B cell (primary cell): ENCODE data around the gene HMHB1. TPM values are rescaled to one million over a fixed set of nuclear protein-coding genes. Genes with fewer than 3 reads are reported as not detected.

Source experiments
- ATAC-seq: fragments of 200-7000 bp; cut with Tn5 transposase; one replicate; pipeline ENCODE4 v1.10.0; 2021; ENCODE audit warnings: low read depth, mild to moderate bottlenecking, moderate number of reproducible peaks, moderate library complexity
- CTCF ChIA-PET: fragments of 350-600 bp; sonication (Branson Sonifier 250); formaldehyde crosslinking; loops from one replicate; lab custom pipeline; 2021; ENCODE audit warnings: antibody characterized with exemption, inconsistent platforms; lab: Charles Lee
- POLR2A ChIA-PET: fragments of 350-600 bp; sonication (Branson Sonifier 250); formaldehyde crosslinking; loops from one replicate; lab custom pipeline; 2021; ENCODE audit warnings: antibody characterized with exemption; lab: Charles Lee
- DNase-seq: peaks from one replicate; pipeline ENCODE4 v3.0.0; 2013
- H2AFZ ChIP-seq: 2 replicates; pipeline ENCODE4 v1.6.1; 2012; ENCODE audit warnings: mild to moderate bottlenecking, low read depth, low read length; ENCODE audit not compliant: insufficient read depth, poor library complexity, severe bottlenecking
- H3K27ac ChIP-seq, 2 donors: 1 replicate in 1 of 2; 2 replicates in 1 of 2; pipeline ENCODE4 v1.5.1; 2012 to 2013; ENCODE audit warnings: low read length in 2 of 2, mild to moderate bottlenecking in 2 of 2, moderate library complexity in 1 of 2
- H3K27me3 ChIP-seq, 4 experiments: fragments of 200-600 bp in 1 of 4; sonication (generic) in 1 of 4; replicated peaks in 1 of 4; 1 replicate in 2 of 4; 2 replicates in 2 of 4; pipeline versions ENCODE4 v1.6.1 to v1.7.0; 2013 to 2016; ENCODE audit warnings: low read length in 3 of 4, mild to moderate bottlenecking in 2 of 4, mixed read lengths in 1 of 4, moderate library complexity in 1 of 4; ENCODE audit not compliant: insufficient read depth in 4 of 4, control insufficient read depth in 3 of 4; ENCODE audit errors: control extremely low read depth in 1 of 4
- H3K36me3 ChIP-seq, 2 experiments: replicated peaks in 1 of 2; 1 replicate in 1 of 2; 2 replicates in 1 of 2; pipeline versions ENCODE4 v1.6.1 to v1.7.1; 2013; ENCODE audit warnings: low read length in 1 of 2; ENCODE audit not compliant: insufficient read depth in 2 of 2, control insufficient read depth in 1 of 2; ENCODE audit errors: control extremely low read depth in 1 of 2, extremely low read depth in 1 of 2
- H3K4me1 ChIP-seq, 2 donors: fragments of 200-600 bp in 1 of 2; sonication (generic) in 1 of 2; 1 replicate in 1 of 2; 2 replicates in 1 of 2; pipeline versions ENCODE4 v1.5.1 to v1.6.1; 2013 to 2017; ENCODE audit warnings: low read length in 2 of 2; ENCODE audit not compliant: control insufficient read depth in 2 of 2, insufficient read depth in 2 of 2
- H3K4me2 ChIP-seq: replicated peaks from 2 replicates; pipeline ENCODE3; 2012; ENCODE audit warnings: mild to moderate bottlenecking, low read depth, low read length; ENCODE audit not compliant: poor library complexity, severe bottlenecking
- H3K4me3 ChIP-seq, 5 experiments: fragments of 200-600 bp in 1 of 5; sonication (generic) in 1 of 5; 1 replicate in 3 of 5; 2 replicates in 2 of 5; pipeline versions ENCODE4 v1.5.1 to v1.7.0; 2011 to 2016; ENCODE audit warnings: low read length in 4 of 5, mild to moderate bottlenecking in 4 of 5, low read depth in 2 of 5, control low read depth in 1 of 5, moderate library complexity in 1 of 5; ENCODE audit not compliant: insufficient read depth in 1 of 5; ENCODE audit errors: control extremely low read depth in 1 of 5, extremely low read depth in 1 of 5
- H3K79me2 ChIP-seq: fragments of 200-600 bp; sonication (generic); one replicate; pipeline ENCODE4 v1.6.0; 2016; ENCODE audit warnings: low read length; ENCODE audit not compliant: control insufficient read depth, insufficient read depth
- H3K9ac ChIP-seq: fragments of 200-600 bp; sonication (generic); 2 replicates; pipeline ENCODE4 v1.6.1; 2017; ENCODE audit warnings: mild to moderate bottlenecking, low read length, moderate library complexity
- H3K9me3 ChIP-seq, 3 donors: one replicate each; pipeline versions ENCODE4 v1.6.1 to v1.7.1; 2013; ENCODE audit warnings: low read length in 2 of 3; ENCODE audit not compliant: control insufficient read depth in 2 of 3, insufficient read depth in 1 of 3; ENCODE audit errors: control extremely low read depth in 1 of 3
- H4K20me1 ChIP-seq: 2 replicates; pipeline ENCODE4 v1.6.0; 2012; ENCODE audit warnings: mild to moderate bottlenecking, low read length; ENCODE audit not compliant: insufficient read depth, control insufficient read depth, poor library complexity, severe bottlenecking
- H3K27ac Mint-ChIP-seq: one replicate; pipeline ENCODE4 v1.8.0; 2021; ENCODE audit warnings: mixed read lengths
- H3K27me3 Mint-ChIP-seq: one replicate; pipeline ENCODE4 v1.8.0; 2021; ENCODE audit warnings: mixed read lengths
- H3K4me1 Mint-ChIP-seq: one replicate; pipeline ENCODE4 v1.8.0; 2021; ENCODE audit warnings: mixed read lengths
- H3K4me3 Mint-ChIP-seq: one replicate; pipeline ENCODE4 v1.8.0; 2021; ENCODE audit warnings: mixed read lengths
- H3K9me3 Mint-ChIP-seq: one replicate; pipeline ENCODE4 v1.8.0; 2022; ENCODE audit warnings: mixed read lengths; ENCODE audit not compliant: insufficient read depth
- CTCF ChIP-seq: fragments of 200-600 bp; IDR thresholded peaks from one replicate; pipeline ENCODE4 v1.8.0; 2022; ENCODE audit warnings: antibody characterized with exemption, mild to moderate bottlenecking
- EZH2 ChIP-seq: IDR thresholded peaks from 2 replicates; pipeline ENCODE4 v1.6.1; 2012; ENCODE audit warnings: borderline replicate concordance, low read depth, mild to moderate bottlenecking, moderate library complexity, low read length; ENCODE audit not compliant: insufficient read depth, poor library complexity, severe bottlenecking
- WGBS: methylation state at CpG from one replicate; pipeline ENCODE4 v1.1.5; 2013; ENCODE audit warnings: missing lambda C conversion rate; ENCODE audit not compliant: insufficient coverage; 5-methylcytosine and 5-hydroxymethylcytosine counted together
- intact Hi-C: fragments of 100-400 bp; cut with micrococcal nuclease; formaldehyde crosslinking; loops from one replicate; pipeline ENCODE4 v1.10.0; 2022
- polyA plus RNA-seq: library from polyadenylated mRNA; depleted of rRNA; stranded (reverse); fragments of >200 nt; gene quantifications from 2 replicates; pipeline ENCODE4 v1.2.3, GENCODE V29; 2012
- total RNA-seq, 2 donors: library from RNA; stranded (reverse); fragments of 120-200 nt in 1 of 2; gene quantifications; 1 replicate in 1 of 2; 2 replicates in 1 of 2; pipeline versions ENCODE4 v1.2.3 to v1.2.4, GENCODE V29; 2013 to 2022

Gene HMHB1
- total and polyA plus RNA-seq, 2 donors (not counting 1 experiment from before 2014, with no cell fraction given), result not detected

- Mint-ChIP-seq H3K27me3 (no peaks in the 10 kb centered on the region), H3K4me3 (no peak overlapping the region), H3K27ac (no peak overlapping the region), H3K4me1 (no peaks in the 10 kb centered on the region), H3K9me3 (no peaks in the 10 kb centered on the region)
- no peaks in the 10 kb centered on the region for H3K79me2 ChIP-seq
- DNase-seq (no peak), ATAC-seq (no peak)
- H3K4me1 ChIP-seq, result no peaks in the 10 kb centered on the region
- intact Hi-C loops, result no loop called here
- CTCF ChIA-PET, result no interaction called here
- POLR2A ChIA-PET, result no interaction called here
- no peak overlapping the region for H3K4me3 ChIP-seq
- TF ChIP-seq EZH2, result no peak
- no peak for TF ChIP-seq CTCF
- H2AFZ ChIP-seq, result no peak overlapping the region
- no peaks in the 10 kb centered on the region for H3K9me3 ChIP-seq
- no peaks in the 10 kb centered on the region for H4K20me1 ChIP-seq
- H3K4me2 ChIP-seq, result no peak overlapping the region
- H3K27ac ChIP-seq, result no peak overlapping the region
- no peak overlapping the region for H3K9ac ChIP-seq
- peaks cover 0 to 4% (median 0%) of the 10 kb centered on the region in 4 experiments for H3K27me3 ChIP-seq
- H3K36me3 ChIP-seq, result no peaks in the 10 kb centered on the region
Measured at GRCh38 chr5:143841446-143841845, 29.5 kb downstream of the HMHB1 start.

GRCh38 chr5:143842920-143843319 is 31.0 kb downstream of the HMHB1 start:
- H3K4me3 Mint-ChIP-seq, result no peak overlapping the region
- H3K36me3 ChIP-seq, result no peaks in the 10 kb centered on the region
- POLR2A ChIA-PET, result interaction anchor here (0.6 kb wide), 1 partner anchor 927 kb away, joined by 6 read pairs; no protein-coding TSS in a partner anchor

More at GRCh38 chr5:143842920-143843319, 31.0 kb downstream of the HMHB1 start:
- Histone ChIP-seq H3K4me1 (no peaks in the 10 kb centered on the region), H3K9ac (no peak overlapping the region), H3K27me3 (peaks cover 0 to 4% (median 0%) of the 10 kb centered on the region in 4 experiments), H3K9me3 (no peaks in the 10 kb centered on the region), H2AFZ (no peak overlapping the region), H3K27ac (no peak overlapping the region), H3K4me3 (no peak overlapping the region), H4K20me1 (no peaks in the 10 kb centered on the region), H3K79me2 (no peaks in the 10 kb centered on the region), H3K4me2 (no peak overlapping the region)
- H3K27me3 Mint-ChIP-seq, result no peaks in the 10 kb centered on the region
- intact Hi-C loops, result no loop called here
- no peaks in the 10 kb centered on the region for H3K4me1 Mint-ChIP-seq
- TF ChIP-seq EZH2, result no peak
- TF ChIP-seq CTCF, result no peak
- no peak for DNase-seq
- no peak overlapping the region for H3K27ac Mint-ChIP-seq
- H3K9me3 Mint-ChIP-seq, result no peaks in the 10 kb centered on the region
- WGBS, result 100% methylated on average over 2 of the region's 2 CpGs
- CTCF ChIA-PET, result interaction anchor here (0.6 kb wide), 1 partner anchor 1394 kb away, joined by 5 read pairs; no protein-coding TSS in a partner anchor
- ATAC-seq, result no peak
